GM21529 (cell line): ENCODE measurements around the gene NAT14.

Experiments used
- ATAC-seq: cut with Tn5 transposase; IDR thresholded peaks from one replicate; pipeline ENCODE4 v1.9.1; 2021; ENCODE audit not compliant: unreplicated experiment

Gene NAT14

DNA sequence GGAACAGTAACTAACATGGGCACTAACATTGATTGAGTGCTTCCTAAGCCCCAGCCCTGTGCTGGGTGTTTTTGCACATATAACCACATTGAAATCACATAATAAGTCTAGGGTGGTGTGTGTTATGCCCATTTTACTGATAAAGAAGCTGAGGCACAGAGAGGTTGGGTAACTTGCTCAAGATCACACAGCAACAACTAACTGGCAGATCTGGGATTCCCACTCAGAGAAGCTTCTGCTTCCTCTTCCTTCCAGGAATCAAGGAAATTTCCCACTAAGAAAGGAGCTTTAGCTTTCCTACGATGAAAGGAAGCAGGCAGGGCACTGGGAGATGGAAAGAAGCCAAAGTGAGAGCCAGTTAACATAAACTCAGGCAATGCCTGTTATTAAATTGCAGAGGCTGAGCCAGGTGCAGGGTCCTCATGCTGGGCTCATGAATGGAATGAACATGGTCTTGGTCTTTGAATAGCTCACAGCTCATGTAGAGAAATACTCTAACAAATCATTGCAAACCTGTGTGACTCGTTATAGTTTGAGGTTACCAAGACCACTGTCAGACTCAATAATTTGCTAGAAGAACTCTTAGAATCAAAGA lies 13.4 kb downstream of the NAT14 start:
- ATAC-seq: no peak

DNA sequence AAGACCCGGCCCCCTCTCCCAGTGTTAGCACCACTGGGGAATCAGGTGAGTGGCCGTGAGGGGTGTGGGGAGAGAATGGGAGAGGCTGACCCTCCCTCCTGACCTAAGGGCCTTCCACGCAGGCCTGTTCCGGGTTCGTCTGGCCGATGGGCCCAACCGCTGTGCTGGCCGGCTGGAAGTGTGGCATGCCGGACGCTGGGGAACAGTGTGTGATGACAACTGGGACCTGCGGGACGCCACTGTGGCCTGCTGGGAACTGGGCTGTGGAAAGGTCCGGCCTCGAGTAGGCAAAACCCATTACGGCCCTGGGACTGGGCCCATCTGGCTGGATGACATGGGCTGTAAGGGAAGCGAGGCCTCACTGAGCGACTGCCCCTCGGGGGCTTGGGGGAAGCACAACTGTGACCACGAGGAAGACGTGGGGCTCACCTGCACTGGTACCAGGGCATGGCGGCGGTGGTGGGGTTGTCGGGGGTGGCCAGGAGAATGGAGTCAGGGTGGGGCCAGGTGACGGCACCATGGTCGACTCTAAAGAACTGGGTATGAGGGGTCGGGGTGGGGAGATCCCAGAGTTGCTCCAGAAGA lies 15.5 kb downstream of the NAT14 start:
- no peak for ATAC-seq

DNA sequence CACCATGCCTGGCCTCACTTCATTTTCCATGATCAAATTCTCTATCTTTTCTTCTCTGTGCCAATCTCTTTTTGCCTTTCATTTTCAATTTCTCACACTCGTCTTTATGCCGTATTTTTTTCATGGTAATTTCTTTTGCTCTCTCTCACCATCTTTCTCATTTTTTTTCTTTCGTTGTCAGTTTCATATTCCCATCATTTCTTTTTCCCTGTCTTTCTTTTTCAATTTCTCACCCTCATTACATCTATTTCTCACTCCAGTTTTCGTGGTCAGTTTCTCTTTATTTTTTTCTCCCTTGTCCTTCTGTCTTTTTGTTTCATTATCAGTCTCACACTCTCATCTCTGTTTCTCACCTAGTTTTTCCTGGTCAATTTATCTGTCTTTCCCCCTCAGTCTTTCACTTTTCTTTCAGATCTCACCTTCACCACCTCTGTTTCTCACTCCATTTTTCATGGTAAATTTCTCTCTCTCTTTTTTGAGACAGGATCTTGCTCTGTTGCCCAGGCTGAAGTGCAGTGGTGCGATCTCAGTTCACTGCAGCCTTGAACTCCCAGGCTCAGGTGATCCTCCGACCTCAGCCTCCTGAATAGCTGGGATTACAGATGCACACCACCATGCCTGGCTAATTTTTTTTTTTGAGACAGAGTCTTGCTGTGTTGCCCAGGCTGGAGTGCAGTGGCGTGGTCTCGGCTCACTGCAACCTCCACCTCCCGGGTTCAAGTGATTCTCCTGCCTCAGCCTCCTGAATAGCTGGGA lies 17.4 kb downstream of the NAT14 start:
- no peak for ATAC-seq

DNA sequence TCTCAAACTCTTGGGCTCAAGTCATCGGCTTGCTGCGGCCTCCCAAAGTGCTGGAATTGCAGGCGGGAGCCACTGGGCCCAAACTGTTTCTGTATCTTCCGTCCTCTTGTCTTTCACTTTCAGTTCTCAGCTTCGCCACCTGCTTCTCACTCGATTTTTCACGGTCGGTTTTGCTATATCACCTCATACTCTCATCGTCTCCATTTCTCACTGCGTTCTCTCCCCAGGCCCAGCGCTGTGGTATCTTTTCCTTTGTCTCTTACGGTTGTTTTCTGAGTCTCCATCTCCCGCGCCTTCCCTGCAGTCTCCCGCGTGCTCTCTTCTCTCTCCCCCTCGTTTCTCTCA lies 18.1 kb downstream of the NAT14 start:
- no peak for ATAC-seq

DNA sequence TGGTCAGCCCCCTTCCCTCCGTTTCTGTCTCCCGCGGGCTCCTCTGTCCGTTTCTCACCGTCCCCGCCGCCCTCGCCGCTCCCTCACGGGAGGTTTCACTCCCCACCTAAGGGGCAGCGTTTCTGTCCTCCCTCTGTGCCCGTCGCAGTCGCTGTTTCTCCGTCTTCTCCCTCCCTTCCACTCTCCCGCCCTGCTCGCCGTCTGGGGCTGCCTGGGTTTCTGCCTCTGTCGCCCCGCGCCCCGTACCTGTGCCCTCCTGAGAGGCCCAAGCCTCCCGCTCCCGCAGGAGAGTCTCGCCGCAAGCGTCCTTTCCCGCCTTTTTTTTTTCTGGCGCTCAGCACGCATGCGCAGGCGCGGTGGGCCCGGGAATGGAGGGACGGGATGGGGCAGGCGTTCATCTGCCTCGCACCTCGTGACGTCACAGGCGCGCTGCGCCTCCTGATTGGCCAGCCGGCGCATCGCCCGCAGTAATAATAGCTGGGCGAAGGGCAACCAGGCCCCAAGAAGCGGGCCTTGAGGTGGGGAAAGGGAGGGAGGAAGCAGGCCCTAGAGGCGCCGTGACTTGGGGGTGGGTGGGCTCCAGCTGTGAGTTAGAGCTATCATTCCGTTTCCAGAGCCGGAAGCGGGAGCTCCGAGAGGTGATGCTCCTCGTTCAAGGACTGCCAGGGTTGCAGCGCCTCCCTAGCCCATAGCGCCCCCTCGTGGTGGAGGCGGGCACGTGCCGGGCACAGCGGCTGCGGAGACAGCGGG lies 18.7 kb downstream of the NAT14 start:
- peak; percentile 89 for ATAC-seq

DNA sequence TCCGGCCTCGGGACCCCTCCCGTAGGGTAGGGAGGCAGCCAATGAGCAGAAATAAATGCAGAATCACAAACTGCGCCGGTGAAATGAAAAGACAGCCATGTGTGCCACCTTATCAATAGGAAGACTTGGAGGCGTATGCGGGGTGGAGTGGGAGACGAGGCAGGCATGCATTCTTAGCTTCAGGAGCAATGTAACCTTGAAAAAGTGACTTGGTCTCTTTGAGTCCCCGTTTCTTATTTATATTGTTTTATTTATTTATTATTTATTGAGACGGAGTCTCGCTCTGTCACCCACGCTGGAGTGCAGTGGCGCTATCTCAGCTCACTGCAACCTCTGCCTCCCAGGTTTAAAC lies 19.2 kb downstream of the NAT14 start:
- ATAC-seq: no peak

DNA sequence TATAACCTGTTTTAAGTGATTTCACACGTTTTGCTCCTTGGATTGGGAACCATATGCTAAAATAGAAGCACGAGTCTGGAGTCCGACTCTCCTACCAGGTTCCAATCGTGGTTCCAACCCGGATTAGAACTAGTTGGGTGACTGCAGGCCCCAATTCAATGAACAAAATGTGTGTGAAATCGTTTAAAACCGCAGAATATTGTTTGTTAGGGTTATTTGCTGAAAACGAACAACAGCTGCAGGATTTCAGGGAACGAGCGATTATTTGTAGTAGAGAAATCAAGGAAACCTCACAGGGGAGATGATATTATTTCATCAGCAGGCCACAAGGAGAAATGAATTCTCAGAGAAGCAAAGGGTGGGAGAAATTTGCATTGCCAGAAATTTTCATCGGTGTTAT lies 20.0 kb downstream of the NAT14 start:
- no peak for ATAC-seq

DNA sequence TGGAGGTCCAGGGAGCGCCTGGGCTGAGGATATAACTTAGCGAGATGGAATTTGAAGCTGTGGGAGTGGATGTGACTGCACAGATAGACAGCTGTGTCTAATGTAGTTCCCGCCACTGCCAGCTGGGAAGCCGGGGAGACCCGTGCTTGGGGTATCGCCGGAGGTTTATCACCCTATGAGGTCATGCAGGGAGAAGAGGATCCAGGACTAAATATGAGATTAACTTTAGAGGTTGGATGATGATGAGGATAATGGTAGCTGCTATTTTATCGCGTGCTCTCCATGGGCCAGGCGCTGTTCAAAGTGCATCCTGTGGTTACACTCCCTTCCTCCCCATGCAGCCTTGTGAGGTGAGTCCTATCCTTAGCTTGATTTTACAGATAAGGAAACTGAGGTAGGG lies 23.1 kb downstream of the NAT14 start:
- ATAC-seq: no peak

DNA sequence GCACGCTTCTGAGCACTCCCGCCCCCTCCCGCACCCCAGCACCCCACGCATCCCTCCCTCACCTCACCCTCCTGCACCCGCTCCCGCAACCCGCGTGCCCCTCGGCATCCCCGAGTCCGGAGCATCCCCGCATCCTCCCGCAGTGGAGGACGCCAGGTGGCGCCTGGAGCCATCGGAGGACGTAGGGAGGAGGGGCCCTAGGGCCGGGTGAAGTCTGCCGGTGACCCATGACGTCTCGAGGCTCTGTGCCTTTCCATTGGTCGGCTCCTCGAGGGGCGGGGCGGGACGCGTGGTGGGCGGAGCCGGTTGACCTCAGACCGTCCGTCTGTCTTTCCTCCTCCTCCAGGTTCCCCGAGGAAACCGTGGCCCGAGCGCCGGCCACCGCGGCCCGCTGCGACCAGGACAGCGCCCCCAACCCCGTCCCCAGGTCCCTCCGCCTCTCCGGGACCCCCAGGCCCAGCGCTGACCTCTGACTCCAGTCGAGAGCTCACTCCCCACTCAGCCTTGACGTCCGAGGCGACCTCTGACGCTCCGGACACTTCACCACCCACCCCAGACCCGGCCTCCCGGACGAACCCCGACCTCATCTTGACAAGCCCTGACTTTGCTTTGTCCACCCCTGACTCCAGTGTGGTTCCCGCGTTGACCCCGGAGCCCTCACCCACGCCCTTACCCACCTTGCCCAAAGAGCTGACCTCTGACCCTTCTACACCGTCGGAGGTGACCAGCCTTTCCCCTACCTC lies 32.1 kb downstream of the NAT14 start:
- peak; percentile 100 for ATAC-seq

DNA sequence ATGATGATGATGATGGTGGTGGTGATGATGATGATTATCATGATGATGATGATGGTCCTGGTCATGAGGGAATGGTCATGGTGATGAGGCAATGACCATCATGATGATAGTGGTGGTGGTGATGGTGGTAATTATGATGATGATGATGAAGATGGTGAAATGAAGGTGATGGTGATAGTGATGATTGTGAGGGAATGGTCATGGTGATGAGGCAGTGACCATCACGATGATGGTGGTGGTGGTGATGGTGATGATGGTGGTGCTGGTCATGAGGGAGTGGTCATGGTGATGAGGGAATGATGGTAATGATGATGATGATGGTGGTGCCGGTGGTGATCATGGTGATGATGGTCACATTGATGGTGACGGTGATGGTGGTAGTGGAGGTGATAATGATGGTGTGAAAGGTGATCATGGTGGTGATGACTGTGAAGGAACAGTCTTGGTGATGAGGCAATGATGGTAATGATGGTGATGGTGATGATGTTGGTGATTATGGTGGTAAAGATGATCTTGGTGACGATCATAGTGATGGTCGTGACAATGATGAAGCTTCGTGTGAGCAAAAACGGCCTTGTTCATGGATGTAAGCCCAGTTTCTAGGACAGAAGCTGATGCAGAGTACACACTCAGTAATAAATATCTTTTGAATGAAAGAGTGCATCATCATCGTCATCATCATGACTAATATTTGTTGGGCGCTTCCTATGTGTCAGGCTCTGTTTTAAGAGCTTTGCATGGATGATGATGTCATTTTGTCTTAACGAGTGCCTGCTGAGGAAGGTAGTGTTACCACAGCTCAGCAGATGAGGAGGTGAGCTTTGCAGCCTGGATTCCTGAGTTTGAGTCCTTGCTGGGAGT lies 34.7 kb downstream of the NAT14 start:
- ATAC-seq: no peak

DNA sequence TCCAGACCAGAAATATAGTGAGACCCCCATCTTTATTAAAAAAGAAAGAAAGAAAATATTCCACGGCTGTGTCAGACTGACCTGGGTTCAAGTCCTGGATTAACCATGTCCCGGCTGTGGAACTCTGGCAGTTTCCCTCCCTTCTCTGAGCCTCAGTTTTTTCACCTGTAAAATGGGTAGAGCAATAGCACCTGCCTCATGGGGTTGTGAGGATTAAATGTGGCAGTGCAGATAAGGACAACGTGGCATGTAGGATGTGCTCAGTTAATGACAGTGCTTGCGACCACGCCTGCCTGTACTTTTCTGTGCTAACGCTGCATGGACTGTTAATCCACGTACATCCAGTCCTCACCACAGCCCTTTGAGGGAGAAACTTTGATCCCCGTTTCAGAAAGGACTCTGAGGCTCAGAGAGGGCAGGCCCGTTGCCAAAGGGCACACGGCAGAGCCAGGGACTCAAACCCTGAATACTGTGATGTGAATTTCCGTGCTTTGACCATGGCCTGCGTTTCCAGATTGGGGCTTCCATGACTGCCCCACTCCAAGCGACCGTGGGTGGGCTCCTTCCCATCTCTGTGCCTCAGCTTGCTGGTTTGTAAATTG lies 35.8 kb downstream of the NAT14 start:
- ATAC-seq: no peak

DNA sequence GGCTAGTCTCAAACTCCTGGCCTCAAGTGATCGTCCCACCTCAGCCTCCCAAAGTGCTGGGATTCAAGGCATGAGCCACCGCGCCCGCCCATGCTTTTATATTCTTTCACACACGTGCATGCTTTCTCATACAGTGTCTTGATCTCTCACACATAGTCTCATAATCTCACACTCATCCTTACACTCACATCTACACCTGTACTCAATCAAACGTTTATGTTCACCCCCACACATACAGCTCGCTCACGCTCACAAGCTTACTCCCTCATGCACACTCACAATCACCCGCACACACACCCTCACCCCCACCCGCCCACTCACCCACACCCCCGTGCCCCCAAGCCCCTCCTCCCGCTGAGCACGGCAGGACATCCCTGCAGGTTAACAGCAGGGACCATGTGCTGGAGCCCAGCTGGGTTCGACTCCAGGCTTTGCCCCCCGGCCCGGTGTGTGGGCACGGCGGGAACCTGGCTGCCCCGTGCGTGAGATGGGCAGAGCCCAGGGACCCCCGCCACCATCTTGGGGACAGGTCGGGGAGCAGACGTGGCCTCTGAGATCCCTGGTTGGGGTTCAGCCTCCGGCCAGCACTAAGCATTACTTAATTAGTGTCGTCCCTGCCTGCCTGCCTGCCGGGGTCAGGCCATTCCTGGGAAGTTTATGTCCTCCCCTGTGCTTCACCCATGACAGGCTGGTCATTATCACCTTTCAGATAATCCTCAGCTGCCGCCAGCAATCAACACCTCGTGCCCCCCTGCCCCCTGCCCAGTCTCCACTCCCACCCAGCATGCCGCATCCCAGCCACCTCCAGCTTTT lies 40.5 kb downstream of the NAT14 start:
- ATAC-seq: no peak

DNA sequence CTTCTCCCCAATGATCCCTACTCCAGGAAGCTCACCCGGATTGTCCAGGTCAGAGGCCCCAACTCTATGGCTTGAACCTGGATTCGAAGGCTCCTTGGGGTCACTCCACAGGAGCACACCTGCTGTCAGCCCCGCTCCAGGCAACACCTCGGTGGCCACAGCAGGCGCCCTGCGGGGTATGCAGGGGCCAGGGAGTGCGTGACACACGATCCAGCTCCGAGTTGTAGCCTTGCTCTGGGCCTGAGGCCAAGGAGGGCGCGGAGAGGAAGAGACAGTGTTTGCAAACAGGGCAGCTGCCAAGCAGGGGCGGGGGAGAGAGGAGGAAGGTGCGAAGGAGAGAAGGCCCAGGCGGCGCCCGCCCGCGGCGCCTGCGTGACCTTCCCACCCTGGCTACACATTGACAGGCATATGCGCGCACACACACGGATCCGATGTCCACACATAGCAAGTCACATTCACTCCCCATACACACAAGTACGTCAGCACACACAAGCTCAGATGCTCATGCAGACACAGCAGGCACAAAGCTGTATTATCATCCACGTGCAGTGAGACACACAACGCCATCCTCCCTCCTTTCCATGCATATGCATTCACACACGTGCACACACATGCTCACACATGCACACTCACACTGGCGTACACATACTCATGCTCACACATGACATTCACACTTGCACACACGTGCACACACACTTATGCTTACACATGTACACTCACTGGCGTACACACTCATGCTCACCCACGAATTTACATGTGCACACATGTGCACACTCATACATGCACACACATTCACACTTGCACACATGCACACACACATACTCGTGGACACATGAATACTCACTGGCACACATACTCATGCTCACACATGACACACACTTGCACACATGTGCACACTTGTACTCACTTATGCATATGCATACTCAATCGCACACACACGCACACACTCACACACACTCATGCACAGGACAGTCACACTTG lies 41.5 kb downstream of the NAT14 start:
- ATAC-seq: no peak

DNA sequence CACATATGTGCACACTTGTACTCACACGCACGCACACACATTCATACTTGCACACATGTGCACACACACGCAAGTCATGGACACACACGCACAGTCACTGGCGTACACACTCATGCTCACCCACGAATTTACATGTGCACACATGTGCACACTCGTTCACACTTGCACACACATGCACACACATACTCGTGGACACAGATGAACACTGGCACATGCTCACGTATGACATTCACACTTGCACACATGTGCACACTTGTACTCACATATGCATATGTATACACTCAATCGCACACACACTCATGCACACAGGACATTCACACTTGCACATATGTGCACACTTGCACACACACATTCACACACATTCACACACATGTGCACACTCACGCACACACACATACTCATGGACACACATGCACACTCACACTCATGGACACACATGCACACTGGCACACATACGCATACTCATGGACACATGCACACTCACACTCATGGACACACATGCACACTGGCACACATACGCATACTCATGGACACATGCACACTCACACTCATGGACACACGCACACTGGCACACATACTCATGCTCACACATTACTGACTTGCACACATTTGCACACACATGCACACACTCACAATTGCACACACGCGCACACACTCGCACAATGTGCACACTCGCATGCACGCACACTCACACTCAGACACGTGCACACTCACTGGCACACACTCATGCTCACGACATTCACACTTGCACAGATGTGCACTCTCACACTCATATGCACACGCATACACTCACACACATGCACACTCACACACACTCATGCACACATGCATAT lies 42.4 kb downstream of the NAT14 start:
- no peak for ATAC-seq

DNA sequence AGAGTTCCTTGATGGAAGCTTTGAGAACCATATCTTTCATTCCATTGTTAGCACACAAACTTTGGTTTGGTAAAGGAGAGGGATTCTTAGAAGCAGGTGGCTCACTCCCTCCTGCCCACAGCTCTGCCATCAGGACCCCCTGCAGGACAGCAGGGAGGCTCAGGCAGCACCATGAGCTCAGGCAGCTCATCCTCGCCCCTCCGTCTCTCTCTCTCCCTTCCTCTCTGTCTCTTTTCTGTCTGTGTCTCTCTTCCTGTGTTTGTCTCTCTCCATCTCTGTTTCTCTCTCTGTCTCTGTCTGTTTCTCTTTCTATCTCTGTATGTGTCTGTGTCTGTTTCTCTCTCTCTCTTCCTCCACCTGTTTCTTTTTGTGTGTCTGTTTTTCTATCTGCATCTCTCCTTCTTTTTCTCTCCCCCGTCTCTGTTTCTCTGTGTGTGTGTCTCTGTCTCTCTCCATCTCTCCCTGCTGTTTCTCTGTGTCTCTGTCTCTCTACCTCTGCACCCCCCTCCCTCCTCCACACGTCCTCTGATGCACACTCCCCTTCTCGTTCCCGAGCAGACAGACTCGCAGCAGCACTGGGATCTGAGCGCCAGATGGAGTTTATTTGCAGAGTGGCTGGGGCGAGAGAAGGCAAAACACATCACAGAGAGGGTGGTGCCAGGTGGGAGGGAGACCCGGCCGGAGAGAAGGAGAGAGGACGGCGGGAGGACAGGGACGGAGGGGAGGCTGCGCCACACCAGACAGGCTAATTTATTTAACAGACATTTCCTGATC lies 43.2 kb downstream of the NAT14 start:
- ATAC-seq: no peak

DNA sequence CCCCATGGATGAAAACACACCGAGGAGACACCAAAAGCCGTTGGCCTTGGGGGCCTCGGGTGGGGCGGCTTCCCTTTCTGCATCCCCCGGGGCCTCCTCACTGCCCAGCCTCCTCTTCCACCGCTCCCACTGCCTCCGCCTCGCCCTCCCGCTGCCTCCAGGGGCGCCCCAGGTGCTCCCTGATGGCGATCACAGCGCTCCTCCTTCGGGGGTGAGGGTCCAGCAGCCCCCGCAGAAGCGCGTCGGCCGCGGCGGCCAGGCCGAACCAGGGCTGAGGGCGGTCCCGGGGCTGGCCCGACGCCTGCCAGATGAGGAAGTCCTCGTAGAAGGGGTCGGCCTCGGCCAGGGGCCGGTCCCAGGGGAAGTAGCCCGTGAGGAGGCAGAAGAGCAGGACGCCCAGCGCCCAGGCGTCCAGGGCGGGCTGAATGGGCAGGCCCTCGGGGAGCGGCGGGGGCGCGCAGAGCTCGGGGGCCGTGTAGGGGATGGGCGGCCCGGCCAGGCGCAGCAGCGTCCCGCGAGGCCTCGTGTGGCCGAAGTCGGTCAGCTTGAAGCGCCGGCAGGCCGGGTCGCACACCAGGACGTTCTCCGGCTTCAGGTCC lies 44.7 kb downstream of the NAT14 start:
- ATAC-seq: no peak
